ACHN (cell line): Measurements from ENCODE around the gene NUP93.
"Not testable (repeated sequence)": the region's sequence is repeated elsewhere in the genome, so short reads cannot be mapped to it uniquely, and the experiment has no call there.

ENCODE experiments used
- DNase-seq: peaks from one replicate; pipeline ENCODE4 v3.0.0-alpha.2; 2015
- in situ Hi-C: cut with HindIII; loops from 2 replicates; pipeline ENCODE4 v1.10.0; 2017; ENCODE audit warnings: low sequenced_read_pairs, low pct_ligation_motif_present, low pct_unique_long_range_greater_than_20kb

The NUP93 gene

GRCh38 chr16:56871172-56871593 lies 141.3 kb downstream of the NUP93 start:
- in situ Hi-C loops, result no loop called here
- peak; percentile 80 for DNase-seq

DNA sequence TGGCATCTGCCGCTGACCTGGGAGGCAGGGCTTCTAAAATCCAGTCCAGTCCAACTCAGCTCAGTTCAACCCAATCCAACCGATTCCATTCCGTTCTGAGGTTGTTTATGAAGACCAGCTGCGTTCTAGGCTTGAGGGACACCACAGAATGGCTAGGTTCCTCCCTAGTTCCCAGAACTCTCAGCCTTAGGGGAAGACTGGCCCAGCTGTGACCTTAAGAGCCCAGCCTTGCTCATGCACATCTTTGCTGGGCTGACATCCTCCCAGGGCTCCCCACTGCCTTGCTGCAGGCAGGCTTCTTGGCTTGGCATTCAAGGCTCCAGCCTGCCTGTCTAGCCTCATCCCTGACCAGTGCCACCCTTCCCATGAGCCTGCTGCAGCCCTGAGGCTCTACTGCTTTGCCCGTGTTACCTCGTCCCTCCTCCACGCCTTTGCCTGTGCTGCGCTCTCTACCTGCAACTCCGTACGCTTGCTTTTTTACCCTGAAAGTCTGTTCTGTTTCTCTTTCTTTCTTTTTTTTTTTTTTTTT lies 143.0 kb downstream of the NUP93 start:
- DNase-seq, result no peak
- in situ Hi-C loops, result no loop called here

DNA sequence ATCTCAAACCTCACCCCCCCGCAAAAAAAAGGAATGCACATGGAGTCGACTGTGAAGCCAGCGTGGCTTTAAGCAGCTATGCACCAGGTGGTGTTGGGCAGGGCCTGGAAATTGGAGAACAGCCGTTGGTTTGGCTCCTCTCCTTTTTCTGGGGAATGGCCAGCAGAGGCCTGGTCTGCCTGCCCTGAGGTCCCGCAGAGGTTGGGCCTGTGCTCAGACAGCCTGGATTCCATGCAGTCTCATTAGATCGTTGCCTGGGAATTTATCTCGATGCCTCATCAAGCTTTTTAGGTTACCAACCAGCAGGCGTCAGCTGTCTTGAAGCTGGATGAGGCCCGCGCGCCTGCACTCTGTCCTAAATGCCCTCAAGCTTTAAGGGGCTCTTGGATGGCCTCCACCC lies 144.9 kb downstream of the NUP93 start:
- no peak for DNase-seq
- in situ Hi-C loops, result no loop called here

- DNase-seq, result no peak
- in situ Hi-C loops, result no loop called here
These were observed 146.1 kb downstream of the NUP93 start for GRCh38 chr16:56876048-56876447.

DNA sequence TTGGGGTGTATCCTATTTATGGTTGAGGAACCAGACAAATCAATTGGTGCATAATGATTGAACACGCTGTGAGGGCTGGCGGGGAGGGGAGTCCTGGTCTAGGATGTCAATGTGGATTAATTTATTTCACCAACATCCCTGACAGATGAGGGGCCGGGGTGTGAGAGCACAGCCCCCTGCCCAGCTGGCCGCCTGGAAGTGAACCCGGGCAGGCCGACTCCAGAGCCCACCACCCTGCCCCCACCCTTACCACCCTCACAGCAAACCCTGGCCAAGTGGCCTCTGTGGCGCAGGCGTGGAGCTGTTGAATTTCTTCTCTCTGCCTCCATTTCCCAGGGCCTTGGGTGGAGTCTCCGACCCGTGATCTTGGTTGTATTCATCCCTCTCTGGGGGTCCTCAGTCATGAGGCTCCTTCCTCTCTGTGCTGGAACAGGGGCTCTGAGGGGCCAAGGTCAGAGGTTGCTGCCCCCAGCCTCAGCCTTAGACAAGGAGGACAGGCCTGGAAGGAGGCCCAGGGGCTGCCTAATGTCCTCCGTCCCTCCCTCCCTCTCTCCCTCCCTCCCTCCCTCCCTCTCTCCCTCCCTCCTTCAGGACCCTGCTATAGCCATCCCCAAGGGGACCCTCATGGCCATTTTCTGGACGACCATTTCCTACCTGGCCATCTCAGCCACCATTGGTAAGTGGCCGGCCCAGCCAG lies 147.7 kb downstream of the NUP93 start:
- no peak for DNase-seq
- in situ Hi-C loops, result no loop called here

GRCh38 chr16:56878282-56878854 lies 148.4 kb downstream of the NUP93 start:
- in situ Hi-C loops, result no loop called here
- no peak for DNase-seq

DNA sequence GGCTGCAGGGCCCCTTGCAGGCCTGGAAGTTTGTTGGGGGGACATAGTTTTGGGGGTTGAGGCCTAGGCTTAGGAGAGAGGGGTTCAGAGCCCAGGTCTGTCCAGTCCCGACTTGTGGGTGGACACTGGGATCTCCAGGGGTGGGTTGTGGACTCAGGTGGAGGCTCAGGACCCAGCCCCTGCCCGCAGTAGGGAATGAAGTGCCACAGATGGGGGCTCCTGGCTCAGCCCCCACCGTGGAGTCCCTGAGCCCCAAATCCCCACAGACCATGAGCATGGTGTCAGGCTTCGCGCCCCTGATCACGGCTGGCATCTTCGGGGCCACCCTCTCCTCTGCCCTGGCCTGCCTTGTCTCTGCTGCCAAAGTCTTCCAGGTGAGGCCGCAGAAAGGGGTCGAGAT lies 149.3 kb downstream of the NUP93 start:
- in situ Hi-C loops, result no loop called here
- DNase-seq, result no peak

- no peak for DNase-seq
- in situ Hi-C loops, result no loop called here
These were observed 150.2 kb downstream of the NUP93 start for GRCh38 chr16:56880176-56880575.

- in situ Hi-C loops, result no loop called here
- no peak for DNase-seq
These were observed 150.8 kb downstream of the NUP93 start for GRCh38 chr16:56880685-56881084.

GRCh38 chr16:56882077-56882800 lies 152.3 kb downstream of the NUP93 start:
- in situ Hi-C loops, result no loop called here
- DNase-seq, result no peak

- no peak for DNase-seq
- in situ Hi-C loops, result no loop called here
These were observed 153.7 kb downstream of the NUP93 start for GRCh38 chr16:56883586-56883985.

GRCh38 chr16:56884026-56884582 lies 154.2 kb downstream of the NUP93 start:
- DNase-seq, result no peak
- in situ Hi-C loops, result no loop called here

DNA sequence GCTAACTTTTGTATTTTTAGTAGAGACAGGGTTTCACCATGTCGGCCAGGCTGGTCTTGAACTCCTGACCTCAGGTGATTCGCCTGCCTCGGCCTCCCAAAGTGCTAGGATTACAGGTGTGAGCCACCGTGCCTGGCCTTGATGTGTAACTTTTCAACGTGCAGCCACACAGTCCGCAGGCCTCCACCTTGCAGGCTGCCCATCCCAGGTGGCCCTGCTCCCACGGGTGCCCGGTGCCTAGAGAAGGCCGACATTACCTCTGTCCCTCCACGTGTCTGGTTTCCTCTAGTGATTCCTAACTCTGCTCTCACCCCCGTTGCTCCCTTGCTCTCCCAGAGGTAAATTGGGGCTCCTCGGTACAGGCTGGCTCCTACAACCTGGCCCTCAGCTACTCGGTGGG lies 155.0 kb downstream of the NUP93 start:
- in situ Hi-C loops, result not testable (repeated sequence)

DNA sequence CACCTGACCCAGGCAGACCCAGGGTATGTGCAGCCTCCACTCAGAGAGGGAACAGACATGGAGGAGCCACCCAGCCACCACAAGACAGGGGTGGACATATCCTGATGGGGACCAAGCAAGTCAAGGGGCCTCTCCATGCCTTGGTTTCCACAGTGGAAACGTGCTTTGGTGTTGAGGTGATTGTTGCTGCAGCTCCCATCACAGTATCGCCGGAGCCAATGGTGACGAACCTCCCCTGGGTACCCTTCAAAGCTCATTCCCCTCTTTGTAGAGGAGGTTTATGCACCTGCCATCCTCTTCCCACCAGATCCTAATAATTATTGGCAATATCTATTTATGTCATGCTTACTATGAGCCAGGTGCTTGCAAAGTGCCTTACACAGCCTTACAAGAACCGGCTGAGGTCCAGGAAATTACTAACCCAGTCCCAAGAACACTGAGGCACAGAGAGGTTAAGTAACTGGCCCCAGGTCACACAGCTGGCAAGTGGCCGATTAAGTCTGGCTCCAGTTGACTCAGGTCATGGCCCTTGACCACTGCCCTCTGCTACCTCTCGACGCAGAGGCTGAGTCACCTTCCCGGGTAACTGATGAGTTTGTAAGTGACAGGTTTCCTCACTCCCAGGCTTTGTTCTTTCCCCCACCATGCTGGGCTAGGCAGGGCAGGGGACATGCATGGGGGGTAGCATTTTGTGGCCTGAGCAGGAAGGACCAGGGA lies 155.7 kb downstream of the NUP93 start:
- DNase-seq, result no peak
- in situ Hi-C loops, result no loop called here

More for the DNA sequence above, 155.0 kb downstream of the NUP93 start:
- not testable (repeated sequence) for DNase-seq

DNA sequence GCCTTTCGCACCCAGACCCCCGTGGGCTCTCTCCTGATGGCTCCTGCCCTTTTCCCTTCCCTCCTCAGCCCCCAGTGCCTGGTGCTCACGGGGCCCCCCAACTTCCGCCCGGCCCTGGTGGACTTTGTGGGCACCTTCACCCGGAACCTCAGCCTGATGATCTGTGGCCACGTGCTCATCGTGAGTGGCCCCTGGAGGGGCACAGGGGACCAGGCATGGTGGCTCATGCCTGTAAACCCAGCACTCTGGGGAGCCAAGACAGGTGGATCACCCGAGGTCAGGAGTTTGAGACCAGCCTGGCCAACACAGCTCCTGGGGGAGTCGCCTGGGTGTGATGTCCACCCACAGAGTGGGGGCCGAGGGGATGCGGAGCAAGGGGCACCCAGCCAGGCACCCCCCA lies 156.4 kb downstream of the NUP93 start:
- no peak for DNase-seq
- in situ Hi-C loops, result no loop called here

DNA sequence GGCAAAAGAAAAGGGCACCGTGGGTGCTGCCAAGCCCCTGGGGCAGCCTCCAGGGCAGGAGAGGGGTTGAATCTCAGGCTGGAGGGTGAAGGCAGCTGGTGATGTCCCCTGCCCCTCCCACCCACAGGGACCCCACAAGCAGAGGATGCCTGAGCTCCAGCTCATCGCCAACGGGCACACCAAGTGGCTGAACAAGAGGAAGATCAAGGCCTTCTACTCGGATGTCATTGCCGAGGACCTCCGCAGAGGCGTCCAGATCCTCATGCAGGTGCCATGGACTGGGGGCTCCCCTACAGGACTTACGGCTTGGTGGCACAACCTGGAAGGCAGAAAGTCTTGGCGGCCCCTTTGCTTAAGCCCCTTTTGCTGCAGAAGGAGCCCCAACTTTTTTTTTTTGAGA lies 156.9 kb downstream of the NUP93 start:
- in situ Hi-C loops, result no loop called here
- no peak for DNase-seq

- DNase-seq, result no peak
These were observed 158.9 kb downstream of the NUP93 start for GRCh38 chr16:56888806-56889205.

DNA sequence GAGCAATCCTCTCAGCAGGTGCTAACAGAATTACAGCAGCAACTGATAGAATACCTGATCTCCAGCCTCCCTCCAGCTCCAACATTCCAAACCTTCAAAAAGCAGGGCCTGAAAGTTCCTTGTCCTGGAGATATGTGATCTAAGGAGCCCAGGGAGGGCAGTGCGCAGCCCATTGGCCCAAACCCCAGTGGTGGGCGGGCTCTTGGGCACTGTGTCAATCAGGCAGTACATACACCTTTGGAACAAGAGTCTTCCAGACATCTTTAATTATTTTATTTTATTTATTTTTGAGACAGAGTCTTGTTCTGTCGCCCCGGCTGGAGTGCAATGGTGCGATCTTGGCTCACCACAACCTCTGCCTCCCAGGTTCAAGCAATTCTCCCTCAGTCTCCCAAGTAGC lies 159.3 kb downstream of the NUP93 start:
- no peak for DNase-seq
- in situ Hi-C loops, result no loop called here

More at GRCh38 chr16:56888806-56889205, 158.9 kb downstream of the NUP93 start:
- in situ Hi-C loops, result no loop called here

DNA sequence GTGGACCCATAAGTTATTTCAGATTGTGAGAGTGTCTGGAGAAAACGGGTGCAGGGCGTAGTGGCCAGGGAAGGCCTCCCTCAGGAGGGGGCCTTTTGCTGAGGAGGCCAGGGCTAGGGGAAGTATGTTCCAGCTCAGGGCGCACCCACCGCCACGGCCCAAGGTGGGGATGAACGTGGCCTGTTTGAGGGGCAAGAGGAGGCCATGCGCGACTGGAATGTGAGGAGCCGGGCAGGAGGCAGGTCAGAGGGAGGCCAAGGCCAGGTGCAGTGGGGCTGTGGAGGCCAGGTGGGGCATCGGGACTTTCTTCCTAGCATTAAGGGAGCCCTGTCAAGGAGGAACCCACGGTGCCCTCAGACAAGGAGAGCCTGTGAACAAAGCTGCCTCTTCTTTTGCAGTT lies 161.8 kb downstream of the NUP93 start:
- no peak for DNase-seq
- in situ Hi-C loops, result no loop called here
